IMR-90 (cell line): ENCODE data around the gene HPSE2.

ENCODE experiments used
- BHLHE40 ChIP-seq: fragments of 150-350 bp; IDR thresholded peaks from 2 replicates; pipeline ENCODE4 v1.6.1; 2016; ENCODE audit warnings: mild to moderate bottlenecking, low read depth, low read length
- CEBPB ChIP-seq: IDR thresholded peaks from 2 replicates; pipeline ENCODE4 v1.6.1; 2012; ENCODE audit warnings: low read depth, low read length, improper control_type of control experiment
- CHD1 ChIP-seq: IDR thresholded peaks from 2 replicates; pipeline ENCODE4 v1.6.1; 2012; ENCODE audit warnings: low read depth, low read length, improper control_type of control experiment
- CTCF ChIP-seq: conservative IDR thresholded peaks from 2 replicates; pipeline ENCODE4 v1.5.1; 2012; ENCODE audit warnings: mild to moderate bottlenecking, low read depth, low read length, improper control_type of control experiment
- ELK1 ChIP-seq: fragments of 150-350 bp; IDR thresholded peaks from 2 replicates; pipeline ENCODE4 v1.6.1; 2016; ENCODE audit warnings: low read depth, mild to moderate bottlenecking, low read length, moderate library complexity, borderline replicate concordance
- FOS ChIP-seq: fragments of 150-350 bp; IDR thresholded peaks from 2 replicates; pipeline ENCODE4 v1.6.1; 2016; ENCODE audit warnings: low read depth, low read length
- MAZ ChIP-seq: IDR thresholded peaks from 2 replicates; pipeline ENCODE4 v1.6.1; 2012; ENCODE audit warnings: low read depth, mild to moderate bottlenecking, low read length, improper control_type of control experiment, moderate library complexity, borderline replicate concordance
- POLR2A ChIP-seq: IDR thresholded peaks from 2 replicates; pipeline ENCODE4 v1.6.1; 2012; ENCODE audit warnings: mild to moderate bottlenecking, low read depth, low read length
- RCOR1 ChIP-seq: IDR thresholded peaks from 2 replicates; pipeline ENCODE4 v1.6.1; 2012; ENCODE audit warnings: mild to moderate bottlenecking, low read length, improper control_type of control experiment; ENCODE audit not compliant: insufficient replicate concordance
- RFX5 ChIP-seq: IDR thresholded peaks from 2 replicates; pipeline ENCODE4 v1.8.0; 2012; ENCODE audit warnings: low read depth, mild to moderate bottlenecking, low read length, moderate library complexity
- SMC3 ChIP-seq: fragments of 150-350 bp; IDR thresholded peaks from 2 replicates; pipeline ENCODE4 v1.6.1; 2016; ENCODE audit warnings: low read depth, mild to moderate bottlenecking, antibody characterized with exemption, low read length, moderate library complexity

GRCh38 chr10:98425511-98426352, 809.9 kb downstream of the HPSE2 start:
- TF ChIP-seq POLR2A (no peak), CTCF (peak; percentile 58), RFX5 (no peak), SMC3 (peak; percentile 38), CHD1 (no peak), CEBPB (no peak), BHLHE40 (no peak), RCOR1 (no peak), ELK1 (no peak), MAZ (no peak; the same call in 1 of the 2 replicates), FOS (no peak)
